Activated naive CD4-positive, alpha-beta T cell treated with anti-CD3 and anti-CD28 coated beads, Interleukin-2, amount 50 U/mL, for 24 hours (primary cell): ENCODE results near the gene KLHL6.
A peak's percentile ranks its signal among the peaks of the same experiment; 100 is the strongest.

ENCODE experiments used
- H3K27ac Mint-ChIP-seq: one replicate; pipeline ENCODE4 v1.8.0; 2021; ENCODE audit warnings: mild to moderate bottlenecking, mixed read lengths
- H3K27me3 Mint-ChIP-seq: one replicate; pipeline ENCODE4 v1.8.0; 2021; ENCODE audit warnings: mixed read lengths
- H3K36me3 Mint-ChIP-seq: one replicate; pipeline ENCODE4 v1.8.0; 2021; ENCODE audit warnings: mixed read lengths
- H3K4me1 Mint-ChIP-seq: one replicate; pipeline ENCODE4 v1.8.0; 2021; ENCODE audit warnings: mixed read lengths
- H3K4me3 Mint-ChIP-seq: one replicate; pipeline ENCODE4 v1.8.0; 2021; ENCODE audit warnings: mild to moderate bottlenecking, mixed read lengths
- H3K9me3 Mint-ChIP-seq: one replicate; pipeline ENCODE4 v1.8.0; 2021; ENCODE audit warnings: mixed read lengths

The KLHL6 gene

GRCh38 chr3:183508821-183509220 lies 46.7 kb downstream of the KLHL6 start:
- Mint-ChIP-seq H3K4me1 (peaks cover 38% of the 10 kb centered on the region), H3K27ac (peak overlapping the region; percentile 76), H3K4me3 (no peak overlapping the region), H3K27me3 (no peaks in the 10 kb centered on the region), H3K36me3 (peaks cover 40% of the 10 kb centered on the region), H3K9me3 (peaks cover 5% of the 10 kb centered on the region)

- H3K4me1 Mint-ChIP-seq = peaks cover 27% of the 10 kb centered on the region
- no peaks in the 10 kb centered on the region for H3K27me3 Mint-ChIP-seq
- H3K4me3 Mint-ChIP-seq = no peak overlapping the region
- peaks cover 5% of the 10 kb centered on the region for H3K9me3 Mint-ChIP-seq
- H3K36me3 Mint-ChIP-seq = peaks cover 45% of the 10 kb centered on the region
- H3K27ac Mint-ChIP-seq = no peak overlapping the region
Observed at GRCh38 chr3:183507551-183507950, 48.0 kb downstream of the KLHL6 start.

GRCh38 chr3:183506674-183507320 lies 48.7 kb downstream of the KLHL6 start:
- Mint-ChIP-seq H3K27ac (peak overlapping the region; percentile 61), H3K4me3 (no peak overlapping the region), H3K36me3 (peaks cover 45% of the 10 kb centered on the region), H3K27me3 (no peaks in the 10 kb centered on the region), H3K9me3 (peaks cover 5% of the 10 kb centered on the region), H3K4me1 (peaks cover 23% of the 10 kb centered on the region)

GRCh38 chr3:183504597-183504996 lies 50.9 kb downstream of the KLHL6 start:
- Mint-ChIP-seq H3K27me3 (no peaks in the 10 kb centered on the region), H3K9me3 (peaks cover 5% of the 10 kb centered on the region), H3K36me3 (peaks cover 51% of the 10 kb centered on the region), H3K4me1 (peaks cover 12% of the 10 kb centered on the region), H3K27ac (peak overlapping the region; percentile 60), H3K4me3 (no peak overlapping the region)

- H3K36me3 Mint-ChIP-seq = peaks cover 47% of the 10 kb centered on the region
Observed at GRCh38 chr3:183503746-183504145, 51.8 kb downstream of the KLHL6 start.

GRCh38 chr3:183502237-183503181 lies 53.0 kb downstream of the KLHL6 start:
- peaks cover 12% of the 10 kb centered on the region for H3K4me1 Mint-ChIP-seq
- no peaks in the 10 kb centered on the region for H3K27me3 Mint-ChIP-seq
- no peak overlapping the region for H3K4me3 Mint-ChIP-seq
- peaks cover 5% of the 10 kb centered on the region for H3K9me3 Mint-ChIP-seq
- H3K36me3 Mint-ChIP-seq = peaks cover 41% of the 10 kb centered on the region
- H3K27ac Mint-ChIP-seq = peak overlapping the region; percentile 49

More at GRCh38 chr3:183503746-183504145, 51.8 kb downstream of the KLHL6 start:
- peaks cover 5% of the 10 kb centered on the region for H3K9me3 Mint-ChIP-seq
- no peaks in the 10 kb centered on the region for H3K27me3 Mint-ChIP-seq
- no peak overlapping the region for H3K4me3 Mint-ChIP-seq
- H3K27ac Mint-ChIP-seq = peak overlapping the region; percentile 76
- H3K4me1 Mint-ChIP-seq = peaks cover 12% of the 10 kb centered on the region

GRCh38 chr3:183500981-183501704 lies 54.4 kb downstream of the KLHL6 start:
- H3K36me3 Mint-ChIP-seq = peaks cover 36% of the 10 kb centered on the region
- H3K4me1 Mint-ChIP-seq = peaks cover 8% of the 10 kb centered on the region
- no peaks in the 10 kb centered on the region for H3K27me3 Mint-ChIP-seq
- H3K27ac Mint-ChIP-seq = peak overlapping the region; percentile 81
- H3K9me3 Mint-ChIP-seq = peaks cover 4% of the 10 kb centered on the region
- H3K4me3 Mint-ChIP-seq = no peak overlapping the region

- Mint-ChIP-seq H3K27me3 (no peaks in the 10 kb centered on the region), H3K9me3 (no peaks in the 10 kb centered on the region), H3K36me3 (peaks cover 28% of the 10 kb centered on the region), H3K4me3 (no peak overlapping the region), H3K4me1 (peaks cover 8% of the 10 kb centered on the region), H3K27ac (peak overlapping the region; percentile 63)
Observed at GRCh38 chr3:183500319-183500718, 55.2 kb downstream of the KLHL6 start.

GRCh38 chr3:183498634-183499033 lies 56.9 kb downstream of the KLHL6 start:
- H3K27me3 Mint-ChIP-seq = no peaks in the 10 kb centered on the region
- H3K4me1 Mint-ChIP-seq = no peaks in the 10 kb centered on the region
- H3K36me3 Mint-ChIP-seq = peaks cover 15% of the 10 kb centered on the region
- no peaks in the 10 kb centered on the region for H3K9me3 Mint-ChIP-seq
- no peak overlapping the region for H3K4me3 Mint-ChIP-seq
- H3K27ac Mint-ChIP-seq = no peak overlapping the region

GRCh38 chr3:183497313-183497712 lies 58.2 kb downstream of the KLHL6 start:
- no peak overlapping the region for H3K4me3 Mint-ChIP-seq
- no peaks in the 10 kb centered on the region for H3K4me1 Mint-ChIP-seq
- no peaks in the 10 kb centered on the region for H3K9me3 Mint-ChIP-seq
- no peaks in the 10 kb centered on the region for H3K27me3 Mint-ChIP-seq
- peaks cover 24% of the 10 kb centered on the region for H3K36me3 Mint-ChIP-seq
- no peak overlapping the region for H3K27ac Mint-ChIP-seq

GRCh38 chr3:183496311-183496710 lies 59.2 kb downstream of the KLHL6 start:
- H3K4me3 Mint-ChIP-seq = no peak overlapping the region
- H3K27ac Mint-ChIP-seq = no peak overlapping the region
- peaks cover 26% of the 10 kb centered on the region for H3K36me3 Mint-ChIP-seq
- H3K27me3 Mint-ChIP-seq = no peaks in the 10 kb centered on the region
- H3K4me1 Mint-ChIP-seq = peaks cover 2% of the 10 kb centered on the region
- no peaks in the 10 kb centered on the region for H3K9me3 Mint-ChIP-seq

GRCh38 chr3:183494341-183494740 lies 61.2 kb downstream of the KLHL6 start:
- no peaks in the 10 kb centered on the region for H3K27me3 Mint-ChIP-seq
- H3K27ac Mint-ChIP-seq = peak overlapping the region; percentile 32
- no peaks in the 10 kb centered on the region for H3K9me3 Mint-ChIP-seq
- H3K4me1 Mint-ChIP-seq = peaks cover 11% of the 10 kb centered on the region
- peaks cover 25% of the 10 kb centered on the region for H3K36me3 Mint-ChIP-seq
- no peak overlapping the region for H3K4me3 Mint-ChIP-seq

GRCh38 chr3:183493296-183494045 lies 62.0 kb downstream of the KLHL6 start:
- Mint-ChIP-seq H3K9me3 (no peaks in the 10 kb centered on the region), H3K4me3 (no peak overlapping the region), H3K4me1 (peaks cover 11% of the 10 kb centered on the region), H3K27me3 (no peaks in the 10 kb centered on the region), H3K36me3 (peaks cover 25% of the 10 kb centered on the region), H3K27ac (no peak overlapping the region)

GRCh38 chr3:183492849-183493179 lies 62.7 kb downstream of the KLHL6 start:
- Mint-ChIP-seq H3K4me3 (no peak overlapping the region), H3K27ac (no peak overlapping the region), H3K4me1 (peaks cover 11% of the 10 kb centered on the region), H3K27me3 (no peaks in the 10 kb centered on the region), H3K36me3 (peaks cover 23% of the 10 kb centered on the region), H3K9me3 (no peaks in the 10 kb centered on the region)
